RWPE2 (cell line): ENCODE measurements around the gene RAPGEF4.

Experiments
- ATAC-seq: fragments of 200-7000 bp; cut with Tn5 transposase; 3 replicates; pipeline ENCODE4 v1.9.1; 2021; ENCODE audit warnings: low read depth
- DNase-seq: peaks from one replicate; pipeline ENCODE4 v3.0.0-alpha.2; 2020; ENCODE audit warnings: low spot score
- H3K27ac ChIP-seq: fragments of 450-650 bp; 2 replicates; pipeline ENCODE4 v1.5.1; 2017; ENCODE audit warnings: mild to moderate bottlenecking; ENCODE audit not compliant: poor library complexity, severe bottlenecking
- H3K27me3 ChIP-seq: fragments of 250-450 bp; sonication (Bioruptor Pico); 2 replicates; pipeline ENCODE4 v1.5.1; 2021; ENCODE audit warnings: mild to moderate bottlenecking, moderate library complexity; ENCODE audit not compliant: insufficient read depth, poor library complexity, severe bottlenecking
- H3K36me3 ChIP-seq: fragments of 250-450 bp; sonication (Bioruptor Pico); 2 replicates; pipeline ENCODE4 v1.5.1; 2020; ENCODE audit warnings: low read depth, mild to moderate bottlenecking, moderate library complexity
- H3K4me1 ChIP-seq: fragments of 250-450 bp; sonication (Bioruptor Pico); 2 replicates; pipeline ENCODE4 v1.5.1; 2021; ENCODE audit warnings: mild to moderate bottlenecking, moderate library complexity; ENCODE audit not compliant: insufficient read depth, poor library complexity, severe bottlenecking
- H3K4me3 ChIP-seq: fragments of 250-450 bp; sonication (Bioruptor Pico); 2 replicates; pipeline ENCODE4 v1.5.1; 2021; ENCODE audit warnings: mild to moderate bottlenecking, moderate library complexity; ENCODE audit not compliant: severe bottlenecking
- H3K9me3 ChIP-seq: fragments of 250-450 bp; sonication (Bioruptor Pico); 2 replicates; pipeline ENCODE4 v1.5.1; 2021; ENCODE audit warnings: mild to moderate bottlenecking, moderate library complexity; ENCODE audit not compliant: severe bottlenecking
- TF ChIP-seq, protein P1 (sequence below): fragments of 450-650 bp; IDR thresholded peaks from one replicate; pipeline ENCODE4 v1.5.1; 2017; ENCODE audit warnings: mild to moderate bottlenecking, moderate library complexity; ENCODE audit not compliant: poor library complexity, severe bottlenecking

The RAPGEF4 gene

DNA sequence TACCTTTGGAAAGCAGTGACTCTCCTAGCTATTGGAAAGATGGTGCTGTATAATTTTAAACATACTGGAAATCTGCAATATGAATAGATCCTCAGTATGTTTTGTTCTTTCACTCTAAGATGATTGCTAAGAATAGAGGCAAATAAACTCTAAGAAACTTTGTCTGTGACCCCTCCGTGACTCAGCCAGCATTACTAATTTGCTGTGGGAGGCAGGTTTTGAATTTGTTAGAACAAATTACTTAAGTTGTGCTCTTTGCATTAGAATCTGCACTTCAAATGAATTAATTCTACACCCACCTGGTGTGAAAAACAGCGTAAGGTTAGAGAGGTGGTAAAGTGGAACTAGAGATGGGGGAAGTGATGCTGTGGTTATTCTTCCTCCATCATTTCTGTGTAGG is 142.2 kb downstream of the RAPGEF4 start:
- ATAC-seq = no peak
- H3K4me1 ChIP-seq = no peaks in the 10 kb centered on the region
- no peaks in the 10 kb centered on the region for H3K27me3 ChIP-seq
- no peak for DNase-seq
- TF ChIP-seq, protein P1, sequence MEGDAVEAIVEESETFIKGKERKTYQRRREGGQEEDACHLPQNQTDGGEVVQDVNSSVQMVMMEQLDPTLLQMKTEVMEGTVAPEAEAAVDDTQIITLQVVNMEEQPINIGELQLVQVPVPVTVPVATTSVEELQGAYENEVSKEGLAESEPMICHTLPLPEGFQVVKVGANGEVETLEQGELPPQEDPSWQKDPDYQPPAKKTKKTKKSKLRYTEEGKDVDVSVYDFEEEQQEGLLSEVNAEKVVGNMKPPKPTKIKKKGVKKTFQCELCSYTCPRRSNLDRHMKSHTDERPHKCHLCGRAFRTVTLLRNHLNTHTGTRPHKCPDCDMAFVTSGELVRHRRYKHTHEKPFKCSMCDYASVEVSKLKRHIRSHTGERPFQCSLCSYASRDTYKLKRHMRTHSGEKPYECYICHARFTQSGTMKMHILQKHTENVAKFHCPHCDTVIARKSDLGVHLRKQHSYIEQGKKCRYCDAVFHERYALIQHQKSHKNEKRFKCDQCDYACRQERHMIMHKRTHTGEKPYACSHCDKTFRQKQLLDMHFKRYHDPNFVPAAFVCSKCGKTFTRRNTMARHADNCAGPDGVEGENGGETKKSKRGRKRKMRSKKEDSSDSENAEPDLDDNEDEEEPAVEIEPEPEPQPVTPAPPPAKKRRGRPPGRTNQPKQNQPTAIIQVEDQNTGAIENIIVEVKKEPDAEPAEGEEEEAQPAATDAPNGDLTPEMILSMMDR = no peak
- no peak overlapping the region for H3K4me3 ChIP-seq
- H3K36me3 ChIP-seq = no peaks in the 10 kb centered on the region
- H3K27ac ChIP-seq = no peak overlapping the region
- no peaks in the 10 kb centered on the region for H3K9me3 ChIP-seq

GRCh38 chr2:172878260-172878659 is 142.6 kb downstream of the RAPGEF4 start:
- Histone ChIP-seq H3K27me3 (no peaks in the 10 kb centered on the region), H3K4me3 (no peak overlapping the region), H3K9me3 (no peaks in the 10 kb centered on the region), H3K4me1 (no peaks in the 10 kb centered on the region), H3K27ac (no peak overlapping the region), H3K36me3 (no peaks in the 10 kb centered on the region)
- TF ChIP-seq, protein P1 = no peak
- ATAC-seq = no peak
- DNase-seq = no peak

- no peaks in the 10 kb centered on the region for H3K4me1 ChIP-seq
- no peak overlapping the region for H3K4me3 ChIP-seq
- ATAC-seq = peak; percentile 79
- TF ChIP-seq, protein P1 = no peak
- no peak overlapping the region for H3K27ac ChIP-seq
- no peak for DNase-seq
- no peaks in the 10 kb centered on the region for H3K36me3 ChIP-seq
- H3K9me3 ChIP-seq = no peaks in the 10 kb centered on the region
- no peaks in the 10 kb centered on the region for H3K27me3 ChIP-seq
Measured at GRCh38 chr2:172884336-172884735, 148.7 kb downstream of the RAPGEF4 start.

DNA sequence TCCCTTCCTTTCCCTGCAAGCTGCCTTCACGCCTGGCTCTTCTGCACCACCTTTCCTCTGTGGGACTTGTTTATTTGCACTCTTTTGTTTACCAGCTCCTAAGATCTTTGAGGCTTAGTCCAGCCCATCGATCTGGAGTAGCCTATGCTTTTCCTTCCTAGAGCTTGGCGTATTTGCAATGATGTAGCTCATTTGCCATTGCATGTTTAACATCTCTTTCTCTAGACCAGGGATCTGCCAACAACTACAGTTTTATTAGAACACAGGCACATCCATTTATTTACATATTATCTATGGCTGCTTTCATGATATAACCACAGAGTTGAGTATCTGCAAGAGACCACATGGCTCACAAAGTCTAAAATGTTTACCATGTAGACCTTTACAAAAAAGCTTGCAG is 150.4 kb downstream of the RAPGEF4 start:
- Histone ChIP-seq H3K9me3 (no peaks in the 10 kb centered on the region), H3K27me3 (no peaks in the 10 kb centered on the region), H3K27ac (no peak overlapping the region), H3K36me3 (no peaks in the 10 kb centered on the region), H3K4me1 (no peaks in the 10 kb centered on the region), H3K4me3 (no peak overlapping the region)
- TF ChIP-seq, protein P1 = no peak
- ATAC-seq = no peak
- DNase-seq = no peak

DNA sequence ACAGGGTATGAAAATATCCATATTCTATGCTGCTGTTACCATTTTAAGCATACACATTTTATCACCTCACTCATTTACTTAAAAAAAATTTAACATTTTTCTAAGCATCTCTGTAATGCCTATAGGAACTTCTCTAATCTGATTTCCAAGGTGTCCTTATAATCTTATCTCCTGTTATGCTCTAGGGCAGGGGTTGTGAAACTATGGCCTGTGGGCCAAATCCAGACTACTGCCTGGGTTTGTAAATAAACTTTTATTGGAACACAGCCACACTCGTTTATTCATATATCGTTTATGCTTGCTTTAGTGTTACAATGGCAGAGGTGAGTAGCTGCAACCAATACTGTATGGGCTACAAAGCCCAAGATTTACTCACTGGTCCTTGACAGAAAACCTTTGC is 151.6 kb downstream of the RAPGEF4 start:
- ATAC-seq = no peak

More for the DNA sequence above, 151.6 kb downstream of the RAPGEF4 start:
- Histone ChIP-seq H3K27ac (no peak overlapping the region), H3K4me1 (no peaks in the 10 kb centered on the region), H3K36me3 (no peaks in the 10 kb centered on the region), H3K27me3 (no peaks in the 10 kb centered on the region), H3K4me3 (no peak overlapping the region), H3K9me3 (no peaks in the 10 kb centered on the region)
- no peak for DNase-seq
- TF ChIP-seq, protein P1 = no peak
